ENCODE measurements around the gene LPCAT3.

Gene LPCAT3

DNA sequence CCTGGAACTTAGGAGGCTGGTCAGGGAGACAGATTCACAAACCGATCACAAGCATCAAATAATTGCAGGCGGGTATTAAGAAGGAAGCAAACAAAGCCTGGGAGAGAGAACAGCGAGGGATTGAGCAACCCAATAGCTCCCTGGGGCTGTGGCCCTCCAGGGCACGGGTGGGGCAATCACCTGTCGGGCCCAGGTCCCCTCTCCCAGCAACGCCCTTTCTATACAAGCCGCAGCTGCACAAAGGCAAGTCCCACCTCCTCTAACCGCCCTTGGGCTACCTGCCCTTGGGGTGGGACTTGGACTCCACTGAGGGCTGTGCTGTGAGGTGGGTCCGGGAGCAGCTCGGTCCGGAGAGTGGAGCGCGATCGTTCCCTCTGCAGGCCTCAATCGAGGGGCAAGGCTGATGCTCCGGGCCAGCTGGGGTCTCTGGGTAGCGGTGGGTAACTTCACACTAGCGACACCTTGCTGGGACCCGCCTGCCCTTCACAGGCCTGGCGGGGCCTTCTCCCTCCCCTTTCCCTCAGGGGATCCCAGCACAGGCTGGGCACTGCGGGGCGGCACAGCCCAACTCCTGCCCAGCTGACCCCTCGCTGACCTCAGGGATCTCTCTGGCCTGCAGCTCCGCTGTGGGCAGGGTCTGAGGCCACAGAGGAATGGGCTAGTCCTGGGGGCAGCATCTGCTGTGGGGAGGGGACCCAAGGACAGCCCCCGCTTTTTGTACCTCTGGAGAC is 55.8 kb downstream of the LPCAT3 start:
- no peak for DNase-seq

DNA sequence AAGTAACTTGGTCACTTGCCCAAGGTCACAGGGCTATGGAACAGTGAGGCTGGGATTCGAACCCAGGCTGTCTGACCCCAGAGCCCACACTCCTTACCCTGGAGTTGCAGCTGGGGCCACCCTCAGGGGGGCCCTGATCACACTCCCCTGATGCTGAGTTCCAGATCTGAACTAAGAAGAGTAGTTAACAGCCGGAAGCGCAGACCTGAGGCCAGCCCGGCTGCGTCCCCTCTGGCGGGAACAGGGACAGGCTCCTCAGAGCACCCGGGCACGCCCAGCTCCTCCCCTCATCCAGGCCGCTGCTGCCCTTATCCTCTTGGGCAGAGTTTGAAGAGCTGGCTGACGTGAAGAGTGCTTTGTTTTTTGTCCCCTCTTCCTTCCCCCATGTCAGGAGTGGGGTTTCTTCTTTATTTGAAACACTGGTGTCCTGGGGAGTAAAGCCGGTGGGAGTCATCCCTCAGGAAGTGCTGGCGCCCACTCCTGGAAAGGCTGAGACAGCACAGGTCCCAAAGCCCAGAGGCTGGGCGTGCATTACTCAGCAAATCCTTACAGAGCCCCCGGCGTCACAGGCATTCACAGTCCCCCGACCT is 56.5 kb downstream of the LPCAT3 start:
- peak; percentile 73 to 77 for DNase-seq

DNA sequence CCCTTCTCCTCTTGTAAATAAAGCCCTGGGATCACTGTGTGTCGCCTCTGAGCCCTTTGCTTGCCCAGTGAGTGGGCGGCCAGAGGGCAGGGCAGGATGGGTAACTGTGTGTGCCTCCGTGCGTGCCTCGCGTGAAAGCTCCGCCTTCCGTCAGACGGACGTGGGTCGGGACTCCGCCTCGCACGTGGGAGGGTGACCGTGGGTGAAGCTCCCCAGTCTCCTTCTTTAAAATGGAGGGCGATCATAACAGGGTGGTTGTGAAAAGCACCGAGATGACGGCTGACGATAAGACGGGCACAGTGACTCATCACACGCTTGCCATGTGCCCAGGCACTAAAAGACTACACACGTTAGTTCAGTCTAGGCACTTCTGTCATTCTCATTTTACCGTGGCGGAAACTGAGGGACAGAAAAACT is 57.0 kb downstream of the LPCAT3 start:
- DNase-seq = peak; percentile 96 to 98

DNA sequence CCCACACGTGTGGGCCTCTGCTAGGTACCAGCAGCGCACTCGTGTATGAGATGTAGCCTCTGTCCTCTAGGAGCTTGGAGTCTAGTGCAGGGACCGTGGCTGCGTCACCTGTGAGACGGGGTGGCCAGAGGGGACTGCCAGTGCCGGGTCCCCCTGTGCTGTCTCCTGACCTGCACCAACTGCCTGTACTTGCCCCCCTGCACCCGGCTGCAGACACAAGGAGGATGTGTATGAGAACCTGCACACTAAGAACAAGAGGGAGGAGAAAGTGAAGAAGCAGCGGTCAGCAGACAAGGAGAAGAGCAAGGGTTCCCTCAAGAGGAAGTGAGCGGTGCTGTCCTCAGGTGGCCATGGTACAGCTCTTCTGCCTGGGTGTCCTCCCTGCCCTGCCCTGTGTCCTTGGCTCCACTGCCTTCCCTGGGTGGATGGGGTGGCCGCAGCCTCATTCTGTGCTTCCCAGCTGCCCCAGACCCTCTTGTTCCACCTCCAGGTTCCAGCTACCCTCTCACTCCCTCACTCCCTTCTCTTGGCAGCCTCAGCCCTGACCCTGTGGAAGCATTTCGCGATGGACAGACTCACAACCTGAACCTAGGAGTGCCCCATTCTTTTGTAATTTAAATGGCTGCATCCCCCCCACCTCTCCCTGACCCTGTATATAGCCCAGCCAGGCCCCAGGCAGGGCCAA is 57.5 kb downstream of the LPCAT3 start:
- DNase-seq = peak in 1 of 2 experiments; percentile 49

DNA sequence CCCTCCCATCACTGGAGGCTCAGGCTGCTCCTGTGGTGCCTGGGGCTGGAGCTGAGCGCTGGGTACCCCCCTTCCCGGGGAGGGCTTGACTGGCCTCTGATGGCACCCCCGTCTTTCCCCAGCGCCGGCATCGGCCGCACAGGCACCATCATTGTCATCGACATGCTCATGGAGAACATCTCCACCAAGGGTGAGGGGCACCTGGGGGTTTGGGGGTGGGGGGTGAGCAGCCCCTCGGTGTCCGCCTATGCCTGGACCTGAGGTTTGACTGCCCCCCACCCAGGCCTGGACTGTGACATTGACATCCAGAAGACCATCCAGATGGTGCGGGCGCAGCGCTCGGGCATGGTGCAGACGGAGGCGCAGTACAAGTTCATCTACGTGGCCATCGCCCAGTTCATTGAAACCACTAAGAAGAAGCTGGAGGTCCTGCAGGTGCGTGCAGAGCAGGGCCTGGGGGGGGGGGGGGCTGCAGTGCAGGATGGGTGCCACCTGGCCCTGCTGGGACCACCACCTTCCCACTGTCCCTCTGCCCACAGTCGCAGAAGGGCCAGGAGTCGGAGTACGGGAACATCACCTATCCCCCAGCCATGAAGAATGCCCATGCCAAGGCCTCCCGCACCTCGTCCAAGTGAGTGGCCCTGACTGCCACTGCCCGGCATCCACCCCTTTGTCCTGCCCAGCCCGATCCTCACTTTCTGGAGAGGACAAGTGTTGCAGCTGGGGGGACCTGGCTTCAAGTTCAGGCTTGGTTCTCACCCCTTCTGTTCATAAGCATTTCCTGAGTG is 58.3 kb downstream of the LPCAT3 start:
- no peak for DNase-seq

DNA sequence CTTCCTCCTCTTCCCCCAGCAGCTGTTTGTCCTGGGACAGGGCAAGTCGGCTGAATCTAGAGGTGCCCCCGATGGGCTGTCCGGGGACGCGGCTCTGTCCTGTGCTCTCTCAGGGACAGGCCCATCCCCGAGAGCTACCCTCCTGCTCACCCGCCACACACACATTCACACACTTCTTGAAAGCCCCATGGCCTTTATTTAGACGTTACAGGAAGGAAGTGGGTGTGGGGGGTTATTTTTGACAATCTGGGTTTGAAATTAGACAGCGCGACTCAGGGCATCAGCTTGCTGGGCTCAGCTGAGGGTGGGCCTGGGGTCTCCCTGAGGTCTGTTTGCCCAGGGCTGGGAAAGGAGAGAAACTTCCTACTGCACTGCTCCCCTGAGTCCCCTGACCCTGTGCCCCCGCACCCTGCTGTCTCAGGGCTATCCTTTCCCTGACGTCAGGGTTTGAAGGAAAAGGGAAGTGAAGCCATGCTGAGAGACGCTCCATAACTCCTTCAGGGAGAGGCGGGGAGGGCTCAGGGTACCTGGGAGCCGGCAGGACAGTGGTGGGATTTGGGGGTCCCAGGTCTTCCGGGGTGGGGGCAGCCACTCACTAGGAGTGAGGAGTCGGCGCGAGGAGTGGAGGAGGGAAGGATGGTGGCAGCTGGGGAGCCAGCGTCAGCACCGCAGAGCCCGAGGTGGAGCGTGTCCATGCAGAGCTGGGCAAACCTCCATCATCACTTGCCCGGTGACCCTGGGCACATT is 59.0 kb downstream of the LPCAT3 start:
- peak; percentile 68 to 76 for DNase-seq

DNA sequence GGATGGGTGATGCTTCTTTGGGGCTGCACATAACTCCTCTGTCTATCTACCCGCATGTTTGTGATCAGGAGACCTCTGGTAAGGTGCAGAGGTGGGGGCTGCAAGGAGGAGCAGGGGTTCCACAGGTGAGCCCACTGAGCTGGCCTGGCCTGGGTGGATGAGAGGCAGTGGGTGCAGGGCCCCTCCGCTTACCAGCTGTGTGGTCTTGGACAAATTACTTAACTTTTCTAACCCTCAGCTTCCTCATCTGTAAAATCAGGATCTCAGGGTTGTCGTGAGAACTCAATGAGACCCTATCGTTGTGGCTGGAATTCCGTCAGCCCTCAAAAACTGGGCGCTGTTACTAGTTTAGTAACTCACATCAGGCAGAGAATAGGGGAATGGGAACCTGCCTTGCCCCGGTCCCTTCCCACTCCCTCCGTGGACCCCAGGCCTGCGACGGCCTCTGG is 59.6 kb downstream of the LPCAT3 start:
- DNase-seq = peak in 1 of 2 experiments; percentile 37

DNA sequence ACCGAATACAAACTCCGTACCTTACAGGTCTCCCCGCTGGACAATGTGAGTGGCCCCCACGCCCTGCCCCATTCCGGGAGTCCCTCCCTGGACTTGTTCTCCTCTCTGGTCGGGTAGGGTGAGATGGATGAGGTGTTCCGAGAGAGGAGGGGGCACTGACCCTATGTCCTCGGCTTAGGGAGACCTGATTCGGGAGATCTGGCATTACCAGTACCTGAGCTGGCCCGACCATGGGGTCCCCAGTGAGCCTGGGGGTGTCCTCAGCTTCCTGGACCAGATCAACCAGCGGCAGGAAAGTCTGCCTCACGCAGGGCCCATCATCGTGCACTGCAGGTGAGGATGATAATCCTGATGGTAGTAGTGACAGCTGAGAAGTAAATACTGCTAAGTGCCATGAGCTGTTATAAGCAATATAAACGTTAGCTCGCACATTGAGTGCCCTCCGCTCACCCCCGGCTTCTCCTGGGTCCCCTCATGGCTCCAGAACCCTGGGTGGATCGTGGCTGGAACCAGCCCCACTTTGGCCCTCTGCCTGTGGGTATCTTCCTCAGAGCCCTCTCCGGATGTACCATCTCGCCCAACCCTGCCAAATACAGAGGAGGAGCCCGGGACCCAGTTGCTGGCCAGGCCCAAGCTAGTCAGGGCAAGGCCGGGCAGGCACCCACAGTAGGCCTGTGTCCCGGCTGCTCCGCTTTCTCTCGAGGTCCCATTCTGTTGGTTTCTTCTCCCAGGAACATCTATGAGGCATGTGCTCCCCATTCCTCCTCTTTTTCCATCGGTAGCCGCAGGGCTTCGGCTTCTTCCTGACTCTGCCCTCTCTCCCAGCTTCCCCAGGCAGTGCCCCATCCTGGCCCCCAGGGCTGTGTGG is 60.3 kb downstream of the LPCAT3 start:
- peak in 1 of 2 experiments; percentile 41 for DNase-seq

DNA sequence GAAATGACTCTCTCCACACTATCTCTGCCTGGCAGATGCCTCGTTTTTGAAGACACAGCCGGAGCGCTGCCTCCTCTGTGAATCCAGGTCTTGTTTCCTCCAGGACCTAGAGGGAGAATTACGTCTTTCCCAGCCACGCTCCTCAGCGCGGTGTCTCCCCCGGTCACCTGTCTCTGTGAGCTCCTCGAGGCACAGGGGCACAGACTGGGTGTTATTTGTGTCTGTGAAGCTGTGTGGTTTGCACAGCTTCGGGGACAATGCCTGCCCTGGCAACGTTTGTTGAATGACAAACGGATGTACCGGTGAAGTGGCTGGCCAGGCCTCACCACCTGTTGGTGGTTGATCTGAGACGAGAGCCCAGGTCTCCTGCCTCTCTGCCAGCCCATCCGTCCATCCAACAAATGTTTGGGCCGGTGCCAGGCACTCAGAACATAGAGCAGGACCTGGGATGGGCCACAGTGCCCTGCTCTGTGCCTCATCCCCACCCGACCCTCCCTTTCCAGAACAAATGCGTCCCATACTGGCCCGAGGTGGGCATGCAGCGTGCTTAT is 61.0 kb downstream of the LPCAT3 start:
- DNase-seq = peak in 1 of 2 experiments; percentile 43

DNA sequence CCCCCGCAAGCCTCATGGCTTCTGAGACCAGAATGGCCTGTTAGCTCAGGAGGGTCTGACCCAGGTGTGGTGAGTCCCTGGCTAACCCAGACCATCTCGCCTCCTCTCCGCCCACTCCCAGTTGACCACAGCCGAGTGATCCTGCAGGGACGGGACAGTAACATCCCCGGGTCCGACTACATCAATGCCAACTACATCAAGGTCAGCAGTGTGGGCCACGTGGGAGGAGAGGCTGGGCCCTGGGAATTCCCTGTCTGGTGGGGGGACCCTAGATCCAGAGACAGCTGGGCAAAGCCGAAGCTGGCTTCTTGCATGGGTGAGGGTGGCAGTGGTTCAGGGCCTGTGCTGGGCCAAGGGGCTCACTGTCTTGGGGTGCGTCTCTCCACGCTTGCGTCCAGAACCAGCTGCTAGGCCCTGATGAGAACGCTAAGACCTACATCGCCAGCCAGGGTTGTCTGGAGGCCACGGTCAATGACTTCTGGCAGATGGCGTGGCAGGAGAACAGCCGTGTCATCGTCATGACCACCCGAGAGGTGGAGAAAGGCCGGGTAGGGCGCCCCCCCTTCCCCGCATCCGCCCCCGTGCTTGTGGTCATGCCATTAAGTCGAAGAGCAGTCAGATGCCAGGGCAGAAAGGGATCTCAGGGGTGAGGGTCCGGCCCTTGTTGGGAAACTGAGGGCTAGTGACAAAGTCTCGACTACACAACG is 62.1 kb downstream of the LPCAT3 start:
- peak in 1 of 2 experiments; percentile 35 for DNase-seq

DNA sequence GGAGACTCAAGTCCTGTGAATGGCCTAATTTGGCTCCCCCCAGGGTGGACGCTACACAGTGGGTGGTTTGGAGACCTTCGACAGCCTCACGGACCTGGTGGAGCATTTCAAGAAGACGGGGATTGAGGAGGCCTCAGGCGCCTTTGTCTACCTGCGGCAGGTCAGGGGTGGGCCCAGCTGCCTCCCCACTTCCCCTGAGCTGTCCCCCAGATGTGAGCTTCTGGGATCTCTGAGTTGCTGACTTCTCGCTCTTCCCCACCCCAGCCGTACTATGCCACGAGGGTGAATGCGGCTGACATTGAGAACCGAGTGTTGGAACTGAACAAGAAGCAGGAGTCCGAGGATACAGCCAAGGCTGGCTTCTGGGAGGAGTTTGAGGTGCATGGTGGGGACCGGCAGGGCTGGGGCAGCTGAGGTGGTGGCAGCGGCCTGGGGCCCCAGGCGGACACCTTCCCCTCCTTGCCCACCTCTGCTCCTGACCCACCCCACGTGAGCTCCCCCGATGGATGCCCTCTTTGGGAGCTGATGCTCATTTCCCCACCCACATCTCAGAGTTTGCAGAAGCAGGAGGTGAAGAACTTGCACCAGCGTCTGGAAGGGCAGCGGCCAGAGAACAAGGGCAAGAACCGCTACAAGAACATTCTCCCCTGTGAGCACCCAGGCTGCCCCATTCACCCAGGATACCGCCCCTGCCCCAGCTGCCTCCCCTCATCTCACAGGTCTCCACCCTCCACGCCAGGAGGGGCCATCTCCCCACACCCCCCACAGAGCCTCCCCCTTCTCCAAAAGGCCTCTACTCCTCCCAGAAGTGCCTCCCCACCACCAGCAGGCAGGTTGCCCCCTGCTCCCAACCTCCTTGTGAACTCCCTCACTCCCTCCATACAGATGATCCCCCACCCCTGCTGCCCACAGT is 62.9 kb downstream of the LPCAT3 start:
- DNase-seq = no peak

DNA sequence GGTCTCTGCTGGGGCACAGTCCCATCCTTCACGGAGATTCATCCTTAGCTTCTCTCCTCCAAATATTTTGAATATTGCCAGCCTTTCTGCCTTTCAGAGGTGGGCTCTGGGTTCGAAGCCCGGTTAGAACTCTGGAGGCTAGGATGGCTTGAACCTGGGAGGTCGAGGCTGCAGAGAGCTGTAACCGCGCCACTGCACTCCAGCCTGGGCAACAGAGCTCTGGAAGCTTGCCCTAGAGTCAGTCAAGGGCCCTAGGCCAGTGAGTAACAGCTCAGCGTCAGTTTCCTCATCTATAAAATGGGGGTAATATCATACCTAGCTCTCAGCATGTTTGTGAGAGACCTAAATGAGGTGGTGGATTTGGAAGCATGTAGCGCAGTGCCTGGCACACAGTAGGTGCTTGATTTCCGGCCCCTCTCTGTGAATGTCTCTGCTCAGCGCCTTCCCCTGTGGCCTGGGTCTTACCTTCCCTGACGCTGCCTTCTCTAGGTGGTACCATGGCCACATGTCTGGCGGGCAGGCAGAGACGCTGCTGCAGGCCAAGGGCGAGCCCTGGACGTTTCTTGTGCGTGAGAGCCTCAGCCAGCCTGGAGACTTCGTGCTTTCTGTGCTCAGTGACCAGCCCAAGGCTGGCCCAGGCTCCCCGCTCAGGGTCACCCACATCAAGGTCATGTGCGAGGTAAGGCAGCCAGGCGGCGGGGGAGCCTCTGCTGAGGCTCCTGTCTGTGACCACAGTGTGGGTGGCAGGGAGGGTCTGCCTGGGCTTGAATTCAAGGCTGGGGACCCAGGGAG is 63.8 kb downstream of the LPCAT3 start:
- no peak for DNase-seq

DNA sequence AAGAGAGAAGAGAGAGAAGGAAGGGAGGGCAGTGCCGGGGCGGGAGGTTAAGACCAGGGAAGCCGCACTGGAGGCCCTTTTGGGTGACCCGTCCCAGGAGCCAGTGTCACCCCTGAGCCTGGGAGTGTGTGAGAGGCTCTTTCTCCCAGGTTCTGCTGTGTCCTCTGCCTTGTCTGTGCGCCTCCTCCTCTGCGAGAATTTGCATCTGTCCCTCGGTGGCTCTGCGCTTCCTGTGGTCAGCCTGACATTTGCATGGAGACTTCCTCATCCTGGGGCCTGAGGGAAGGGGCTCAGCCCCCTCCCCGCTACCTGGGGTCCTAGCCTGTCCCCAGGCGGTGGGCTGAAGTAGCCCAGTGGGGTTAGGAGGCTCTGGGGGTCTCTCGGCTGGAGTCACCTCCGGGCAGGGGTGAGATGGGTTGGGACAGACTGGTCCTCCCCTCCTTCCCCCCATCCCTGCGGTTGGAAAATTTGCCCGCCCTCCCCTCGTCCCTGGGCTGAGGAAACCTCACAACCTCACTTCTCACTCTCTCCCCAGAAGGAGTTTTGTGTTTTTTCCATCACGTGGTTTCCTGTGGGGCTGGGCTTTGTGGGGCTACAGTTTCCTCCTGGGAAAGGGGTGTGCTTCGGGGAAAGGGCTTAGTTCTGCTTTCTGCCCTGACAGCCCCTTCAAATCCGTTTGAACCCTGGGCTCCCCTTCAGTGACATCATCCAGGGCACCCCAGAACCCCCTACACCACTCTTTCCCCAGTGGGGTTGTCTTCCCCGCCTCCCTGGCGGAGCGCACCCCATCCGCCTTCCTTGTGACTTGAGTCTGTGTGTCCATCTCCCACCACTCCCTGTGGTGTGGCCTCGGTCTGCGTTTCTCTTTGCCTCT is 64.6 kb downstream of the LPCAT3 start:
- DNase-seq = peak; percentile 82 to 87

DNA sequence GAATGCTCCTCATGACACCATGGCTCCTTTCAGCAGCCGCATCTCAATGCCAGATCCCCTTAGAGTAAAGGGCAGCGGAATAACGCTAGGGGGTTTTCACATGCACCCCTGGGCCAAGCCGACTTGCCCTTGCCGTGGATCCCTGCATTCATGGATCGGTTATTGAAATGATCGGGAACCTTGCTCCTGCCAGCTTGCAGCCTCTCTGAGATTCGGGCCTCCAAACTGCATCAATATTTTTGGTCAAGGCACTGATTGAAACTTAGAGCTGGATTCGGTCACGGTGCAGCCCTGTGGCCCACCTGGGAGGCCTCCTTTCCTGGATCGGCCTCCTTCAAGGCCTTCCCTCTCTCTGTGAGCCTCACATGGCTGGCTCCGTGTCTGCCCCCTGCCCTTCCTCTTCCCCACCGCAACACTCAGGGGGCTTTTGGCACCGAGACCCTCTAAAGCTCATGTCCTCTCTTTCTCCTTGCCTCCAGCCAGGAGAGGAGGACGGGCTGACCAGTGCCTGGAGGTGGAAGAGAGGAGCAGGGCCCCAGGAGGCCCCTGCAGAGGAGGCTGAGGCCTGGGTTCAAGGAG is 65.3 kb downstream of the LPCAT3 start:
- no peak for DNase-seq

DNA sequence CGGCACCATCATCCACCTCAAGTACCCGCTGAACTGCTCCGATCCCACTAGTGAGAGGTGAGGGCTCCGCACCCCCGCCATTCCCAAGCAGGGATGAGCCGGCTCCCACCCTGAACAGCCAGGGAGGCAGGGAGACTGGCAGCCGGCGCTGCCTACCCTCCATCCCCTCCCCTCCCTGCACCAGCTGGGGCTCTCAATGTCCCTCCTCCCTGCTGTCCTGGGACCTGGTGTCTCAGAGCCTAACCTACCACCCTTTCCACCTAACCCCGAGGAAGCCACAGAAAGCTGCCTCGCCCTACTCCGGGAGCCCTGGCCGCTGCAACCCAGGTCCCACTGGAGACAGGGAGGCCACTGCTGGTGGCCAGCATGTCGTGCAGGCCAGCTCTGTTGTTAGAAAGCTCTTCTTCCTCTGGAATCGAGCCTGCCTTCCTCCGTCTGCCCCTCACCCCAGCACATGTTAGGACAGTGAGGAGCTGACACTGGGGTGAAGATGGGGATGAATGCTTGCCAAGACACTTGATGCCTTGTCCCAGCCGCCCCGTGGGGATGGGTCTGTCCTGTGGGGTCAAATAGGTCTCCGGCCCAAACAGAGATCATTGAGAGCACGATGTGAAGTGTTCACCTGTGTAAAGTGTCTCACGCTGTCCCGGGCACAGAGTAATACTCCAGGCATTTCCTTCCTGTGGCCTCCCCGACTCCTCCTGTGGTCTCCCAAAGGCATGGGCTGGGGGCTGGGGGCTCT is 66.0 kb downstream of the LPCAT3 start:
- peak in 1 of 2 experiments; percentile 53 for DNase-seq

DNA sequence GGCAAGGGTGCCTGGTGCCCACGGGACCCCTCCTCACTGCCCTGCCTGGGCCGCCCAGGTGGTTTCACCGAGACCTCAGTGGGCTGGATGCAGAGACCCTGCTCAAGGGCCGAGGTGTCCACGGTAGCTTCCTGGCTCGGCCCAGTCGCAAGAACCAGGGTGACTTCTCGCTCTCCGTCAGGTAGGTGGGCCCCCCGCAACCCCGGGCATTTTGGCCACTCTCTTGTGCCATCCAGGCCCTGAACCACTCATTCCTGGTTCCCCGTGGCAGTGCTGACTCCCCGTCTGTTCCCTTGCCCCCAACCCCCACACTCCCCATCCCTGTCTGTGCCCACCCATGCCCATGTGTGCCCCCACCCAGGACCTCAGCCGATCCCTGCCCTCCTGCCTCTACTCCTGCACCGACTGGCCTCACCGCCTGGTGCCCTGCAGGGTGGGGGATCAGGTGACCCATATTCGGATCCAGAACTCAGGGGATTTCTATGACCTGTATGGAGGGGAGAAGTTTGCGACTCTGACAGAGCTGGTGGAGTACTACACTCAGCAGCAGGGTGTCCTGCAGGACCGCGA is 66.6 kb downstream of the LPCAT3 start:
- DNase-seq = peak in 1 of 2 experiments; percentile 44
